ENCODE results near the gene ZNF460. TPM values are rescaled to one million over a fixed set of nuclear protein-coding genes. Genes with fewer than 3 reads are reported as not detected.

ZNF460 gene
- total and polyA plus RNA-seq, 2 of the 13 experiments (the other 11 are each of a cell fraction or from before 2014, with no cell fraction given) = 14.5 to 44.8 TPM

GRCh38 chr19:57302020-57302465 lies 21.8 kb downstream of the ZNF460 start:
- Histone ChIP-seq H4K20me1 (ENCODE audit: insufficient read depth, low read length) (no peaks in the 10 kb centered on the region; the same call in 1 of the 2 replicates), H3K4me2 (ENCODE audit: low read depth, low read length) (no peak overlapping the region), H3K79me2 (ENCODE audit: insufficient read depth, low read length) (peaks cover 6% of the 10 kb centered on the region), H3K4me3 (replicated peaks in 1 of 3; ENCODE audit: insufficient read depth in 1 of 3, low read depth in 2 of 3, low read length in 3 of 3) (no peak overlapping the region), H3K36me3 (replicated peaks in 1 of 2; ENCODE audit: control insufficient read depth in 1 of 2, insufficient read depth in 2 of 2, low read length in 2 of 2) (peaks cover 2 to 14% of the 10 kb centered on the region in 2 experiments; a peak in 3 of 5 replicates), H3K27ac (ENCODE audit: extremely low read length, insufficient read depth, low read length) (no peak overlapping the region), H3K27me3 (ENCODE audit: control insufficient read depth in 1 of 2, insufficient read depth in 2 of 2, low read length in 2 of 2) (no peaks in the 10 kb centered on the region), H3K9me3 (ENCODE audit: low read length) (no peaks in the 10 kb centered on the region), H3K9ac (ENCODE audit: insufficient read depth, low read depth, low read length) (no peak overlapping the region), H3K4me1 (ENCODE audit: insufficient read depth, low read length) (no peaks in the 10 kb centered on the region), H2AFZ (ENCODE audit: low read length) (no peak overlapping the region)
- in situ Hi-C loops (cut with HindIII; ENCODE audit: extremely low pct_ligation_motif_present, low pct_unique_long_range_greater_than_20kb) (no loop called here), intact Hi-C loops (cut with micrococcal nuclease; ENCODE audit: unreplicated experiment) (no loop called here)
- no TSS peak for BruUV-seq (replicated peaks)
- FAIRE-seq = no peak
- no peak for DNase-seq (ENCODE audit: low spot score)
- ChIA-PET POLR2A (interaction anchor here (1.2 kb wide), 1 partner anchor 18 kb away, joined by 3 read pairs; the partner anchor contains the start of gene ZNF543), CTCF (ENCODE audit: low intra/inter-chr PET ratio, low total read pairs) (no interaction called here)
- peak; percentile 35; the same call in 2 of the 3 replicates for ATAC-seq
- WGBS (ENCODE audit: low lambda C conversion rate) = no CpG with 5 or more reads among the region's 1 CpG
- TF ChIP-seq ZNF570 (CRISPR knock-in tag; IDR thresholded peaks at IDR 0.05; ENCODE audit: borderline replicate concordance) (no peak), ZNF747 (CRISPR knock-in tag; IDR thresholded peaks at IDR 0.05; ENCODE audit: borderline replicate concordance) (0 out of 2 replicates have a peak, but pooled peaks have one; percentile 23), POLR2A (IDR thresholded peaks at IDR 0.05; ENCODE audit: insufficient read depth in 1 of 2, low read depth in 2 of 2, low read length in 2 of 2) (peak in 1 of 2 experiments; percentile 19; a peak in 1 of 4 replicates), ZEB1 (IDR thresholded peaks at IDR 0.05; ENCODE audit: insufficient replicate concordance, low read depth) (no peak), ZSCAN9 (CRISPR knock-in tag; IDR thresholded peaks at IDR 0.05; ENCODE audit: borderline replicate concordance) (no peak), ZNF275 (CRISPR knock-in tag; IDR thresholded peaks at IDR 0.05; ENCODE audit: borderline replicate concordance) (no peak), ISL2 (CRISPR knock-in tag; IDR thresholded peaks at IDR 0.05) (no peak), FOSL2 (CRISPR knock-in tag; IDR thresholded peaks at IDR 0.05) (peak; percentile 49; the same call in 1 of the 2 replicates), DMTF1 (CRISPR knock-in tag; IDR thresholded peaks at IDR 0.05) (no peak), ZNF318 (CRISPR knock-in tag; IDR thresholded peaks at IDR 0.05) (no peak), ZNF580 (CRISPR knock-in tag; IDR thresholded peaks at IDR 0.05; ENCODE audit: borderline replicate concordance, low read depth) (no peak), FOXA1 (IDR thresholded peaks at IDR 0.05) (no peak), FOXA1 (CRISPR knock-in tag; IDR thresholded peaks at IDR 0.05) (no peak), ZNF644 (CRISPR knock-in tag; IDR thresholded peaks at IDR 0.05; ENCODE audit: low read depth) (no peak)
